A549 treated with RU486 at 1 μM for 4 hours (cell line): ENCODE data around the gene RNF138. TPM values are rescaled to one million over a fixed set of nuclear protein-coding genes. Genes with fewer than 3 reads are reported as not detected.

Source experiments
- total RNA-seq: library from RNA; stranded (reverse); fragments of 200-300 nt; extraction: Qiagen RNA extraction; gene quantifications from 5 replicates; pipeline ENCODE4 v1.2.3, GENCODE V29; 2022; ENCODE audit warnings: low read depth

The RNF138 gene
- 13.4 to 16.5 TPM (median 14.1 TPM) in 5 replicates for total RNA-seq

DNA sequence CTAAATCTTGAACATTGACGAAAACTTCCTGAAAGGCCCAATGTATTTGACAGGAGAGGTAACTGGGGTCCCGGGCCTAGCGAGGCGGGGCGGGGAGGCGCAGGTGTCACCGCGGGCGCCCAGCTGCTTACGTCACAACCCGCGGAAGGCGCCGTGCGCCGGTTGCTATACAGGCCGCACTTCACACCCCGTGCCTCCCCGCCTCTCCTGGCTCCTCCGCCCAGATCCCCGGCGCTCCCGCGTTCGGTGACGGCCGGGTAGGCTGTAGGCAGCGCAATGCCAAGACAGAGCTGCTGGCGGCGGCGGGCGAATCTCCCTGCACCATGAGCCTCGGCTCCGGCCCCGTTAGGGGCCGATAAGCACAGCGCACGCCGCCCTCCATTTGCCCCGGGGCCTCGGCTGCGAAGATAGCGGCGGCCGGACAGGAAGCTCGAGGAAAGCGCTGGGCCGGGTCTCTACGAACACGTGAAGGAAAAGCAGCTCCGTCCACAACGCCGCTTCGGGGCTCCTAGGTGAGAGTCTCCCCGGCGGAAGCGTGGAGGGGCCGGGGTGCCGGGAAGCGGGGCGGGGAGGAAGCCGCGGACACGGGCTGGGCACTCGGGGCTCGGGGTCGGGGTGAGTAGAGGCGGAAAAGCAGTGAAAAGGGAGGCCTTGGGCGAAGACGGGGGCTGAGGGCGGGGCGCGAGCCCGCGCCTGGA lies at the start of gene RNF138:
TSS of gene RNF138 (plus strand) at position 151 of the 698 bp plus-strand sequence. CDS start 903 bp downstream, outside the sequence.

Other genes with a start within 250 kb of the RNF138 start
- gene TRAPPC8, start 148.7 kb upstream of the RNF138 start, total RNA-seq, result 7.1 to 14.8 TPM (median 12.2 TPM) in 5 replicates
- gene RNF125, start 73.0 kb upstream of the RNF138 start, total RNA-seq, result 0.23 to 0.59 TPM (median 0.26 TPM) in 5 replicates
- gene MEP1B, start 98.2 kb downstream of the RNF138 start, total RNA-seq, result 0.06 TPM in 1 of 5 replicates, not detected in the others